GM21723 (cell line): ENCODE data around the gene ZBTB1.
"Not testable (repeated sequence)": the region's sequence is repeated elsewhere in the genome, so short reads cannot be mapped to it uniquely, and the experiment has no call there.

Experiments used
- ATAC-seq: cut with Tn5 transposase; IDR thresholded peaks from one replicate; pipeline ENCODE4 v1.9.1; 2021; ENCODE audit warnings: mild to moderate bottlenecking, moderate library complexity; ENCODE audit not compliant: unreplicated experiment

The ZBTB1 gene

GRCh38 chr14:64522591-64523355 is 18.2 kb downstream of the ZBTB1 start:
- ATAC-seq = no peak

- no peak for ATAC-seq
These were observed 20.8 kb downstream of the ZBTB1 start for GRCh38 chr14:64525354-64525753.

GRCh38 chr14:64531567-64531966 is 27.0 kb downstream of the ZBTB1 start:
- no peak for ATAC-seq

- ATAC-seq = no peak
These were observed 32.1 kb downstream of the ZBTB1 start for GRCh38 chr14:64536488-64537245.

GRCh38 chr14:64540208-64541202 is 35.9 kb downstream of the ZBTB1 start, which contains the start of gene HSPA2:
HSPA2 (plus strand) TSS chr14:64540741; CDS start chr14:64540850, 109 bp downstream.
- ATAC-seq = peak; percentile 93

GRCh38 chr14:64541261-64541971 is 36.8 kb downstream of the ZBTB1 start:
- ATAC-seq = no peak

GRCh38 chr14:64541972-64542835 is 37.6 kb downstream of the ZBTB1 start:
- ATAC-seq = no peak

GRCh38 chr14:64542836-64543201 is 38.2 kb downstream of the ZBTB1 start:
- no peak for ATAC-seq

- ATAC-seq = no peak
These were observed 40.2 kb downstream of the ZBTB1 start for GRCh38 chr14:64544607-64545312.

- no peak for ATAC-seq
These were observed 44.4 kb downstream of the ZBTB1 start for GRCh38 chr14:64549016-64549415.

- ATAC-seq = no peak
These were observed 45.4 kb downstream of the ZBTB1 start, which contains the start of gene PPP1R36 for GRCh38 chr14:64549791-64550620. PPP1R36 (plus strand) TSS chr14:64549961; CDS start chr14:64549998, 37 bp downstream.

GRCh38 chr14:64550621-64551333 is 46.2 kb downstream of the ZBTB1 start:
- ATAC-seq = no peak

GRCh38 chr14:64554556-64554955 is 50.0 kb downstream of the ZBTB1 start:
- no peak for ATAC-seq

- ATAC-seq = no peak
These were observed 52.0 kb downstream of the ZBTB1 start for GRCh38 chr14:64556526-64556925.

GRCh38 chr14:64558216-64558615 is 53.6 kb downstream of the ZBTB1 start:
- not testable (repeated sequence) for ATAC-seq

- no peak for ATAC-seq
These were observed 57.1 kb downstream of the ZBTB1 start for GRCh38 chr14:64561631-64562030.

GRCh38 chr14:64562436-64562835 is 57.9 kb downstream of the ZBTB1 start:
- no peak for ATAC-seq
